IMR-90 (cell line): ENCODE results near the gene TNFAIP8. TPM values are rescaled to one million over a fixed set of nuclear protein-coding genes. Genes with fewer than 3 reads are reported as not detected.

Experiments
- ATAC-seq: fragments of 200-7000 bp; cut with Tn5 transposase; 2 replicates; pipeline ENCODE4 v1.9.1; 2020; ENCODE audit warnings: low read depth, mild to moderate bottlenecking, moderate library complexity
- BruUV-seq: library from RNA; stranded (reverse); fragments of 400-500 nt; replicated peaks from 2 replicates; lab custom pipeline; 2021; lab: Mats Ljungman, UMichigan
- CTCF ChIA-PET: fragments of 300-600 bp; formaldehyde crosslinking; extraction: SDS; loops from one replicate; lab custom pipeline; 2021; ENCODE audit warnings: antibody characterized with exemption; lab: Yijun Ruan, JAX
- POLR2A ChIA-PET: fragments of 300-600 bp; sonication (Branson Sonifier 250); formaldehyde crosslinking; loops from one replicate; lab custom pipeline; 2022; ENCODE audit warnings: antibody characterized with exemption; ENCODE audit not compliant: unreplicated experiment; lab: Charles Lee
- DNase-seq: peaks from one replicate; pipeline ENCODE4 v3.0.0; 2013
- H2AFZ ChIP-seq: replicated peaks from 2 replicates; pipeline ENCODE3; 2013; ENCODE audit warnings: low read length, mild to moderate bottlenecking; ENCODE audit not compliant: poor library complexity
- H2AK5ac ChIP-seq: 2 replicates; pipeline ENCODE4 v1.6.1; 2013; ENCODE audit warnings: low read depth, low read length, inconsistent platforms
- H2AK9ac ChIP-seq: replicated peaks from 2 replicates; pipeline ENCODE3; 2013; ENCODE audit warnings: mild to moderate bottlenecking, low read depth, low read length, moderate library complexity; ENCODE audit not compliant: poor library complexity
- H2BK120ac ChIP-seq: 2 replicates; pipeline ENCODE4 v1.6.1; 2013; ENCODE audit warnings: low read depth, low read length, inconsistent platforms
- H2BK15ac ChIP-seq: 3 replicates; pipeline ENCODE4 v1.6.1; 2013; ENCODE audit warnings: low read depth, low read length, inconsistent platforms
- H2BK20ac ChIP-seq: 2 replicates; pipeline ENCODE4 v1.6.1; 2013; ENCODE audit warnings: low read depth, mild to moderate bottlenecking, inconsistent platforms, low read length, moderate library complexity
- H2BK5ac ChIP-seq: 2 replicates; pipeline ENCODE4 v1.6.1; 2013; ENCODE audit warnings: mild to moderate bottlenecking, low read depth, low read length, inconsistent platforms; ENCODE audit not compliant: poor library complexity, severe bottlenecking
- H3K14ac ChIP-seq: replicated peaks from 2 replicates; pipeline ENCODE4 v1.6.1; 2013; ENCODE audit warnings: low read depth, low read length, inconsistent platforms
- H3K18ac ChIP-seq: 2 replicates; pipeline ENCODE4 v1.6.1; 2013; ENCODE audit warnings: low read depth, low read length, control low read depth
- H3K23ac ChIP-seq: 2 replicates; pipeline ENCODE4 v1.6.1; 2013; ENCODE audit warnings: low read depth, low read length, inconsistent platforms
- H3K27ac ChIP-seq: 2 replicates; pipeline ENCODE4 v1.5.1; 2013; ENCODE audit warnings: mild to moderate bottlenecking, control low read depth, low read length; ENCODE audit not compliant: insufficient read depth
- H3K27me3 ChIP-seq: 2 replicates; pipeline ENCODE4 v1.6.1; 2013; ENCODE audit warnings: low read length; ENCODE audit not compliant: control insufficient read depth, insufficient read depth
- H3K36me3 ChIP-seq: 2 replicates; pipeline ENCODE4 v1.6.1; 2013; ENCODE audit warnings: low read length, mixed read lengths; ENCODE audit not compliant: control insufficient read depth, insufficient read depth
- H3K4ac ChIP-seq: 2 replicates; pipeline ENCODE4 v1.6.1; 2013; ENCODE audit warnings: low read depth, low read length, inconsistent platforms
- H3K4me1 ChIP-seq: 2 replicates; pipeline ENCODE4 v1.6.1; 2013; ENCODE audit warnings: low read length, mixed read lengths; ENCODE audit not compliant: control insufficient read depth, insufficient read depth
- H3K4me2 ChIP-seq: 2 replicates; pipeline ENCODE4 v1.6.1; 2013; ENCODE audit warnings: low read depth, mild to moderate bottlenecking, control low read depth, low read length, moderate library complexity
- H3K4me3 ChIP-seq: 2 replicates; pipeline ENCODE4 v1.5.1; 2013; ENCODE audit warnings: low read depth, mild to moderate bottlenecking, control low read depth, low read length, moderate library complexity; ENCODE audit not compliant: insufficient read depth
- H3K56ac ChIP-seq: 2 replicates; pipeline ENCODE4 v1.6.1; 2013; ENCODE audit warnings: low read length, inconsistent platforms; ENCODE audit not compliant: insufficient read depth; ENCODE audit errors: extremely low read depth
- H3K79me1 ChIP-seq, 2 experiments: 2 replicates each; pipeline ENCODE4 v1.6.1; 2013; ENCODE audit warnings: low read length in 2 of 2, inconsistent platforms in 1 of 2, low read depth in 1 of 2
- H3K9ac ChIP-seq: 2 replicates; pipeline ENCODE4 v1.6.1; 2013; ENCODE audit warnings: low read depth, low read length, control low read depth
- H3K9me1 ChIP-seq: 2 replicates; pipeline ENCODE4 v1.6.1; 2013; ENCODE audit warnings: low read length, inconsistent platforms; ENCODE audit not compliant: insufficient read depth
- H3K9me3 ChIP-seq: 2 replicates; pipeline ENCODE4 v1.6.1; 2013; ENCODE audit warnings: low read length; ENCODE audit not compliant: control insufficient read depth, insufficient read depth
- H4K20me1 ChIP-seq: 2 replicates; pipeline ENCODE4 v1.6.1; 2013; ENCODE audit warnings: low read length, inconsistent platforms; ENCODE audit not compliant: insufficient read depth
- H4K5ac ChIP-seq: 2 replicates; pipeline ENCODE4 v1.6.1; 2013; ENCODE audit warnings: mild to moderate bottlenecking, low read depth, low read length, control low read depth
- H4K8ac ChIP-seq, 2 experiments: 2 replicates each; pipeline ENCODE4 v1.6.1; 2013; ENCODE audit warnings: low read depth in 2 of 2, low read length in 2 of 2, control low read depth in 1 of 2, inconsistent platforms in 1 of 2
- H4K91ac ChIP-seq: 2 replicates; pipeline ENCODE4 v1.6.1; 2013; ENCODE audit warnings: low read depth, low read length, inconsistent platforms; ENCODE audit not compliant: insufficient read depth
- CHD1 ChIP-seq: IDR thresholded peaks from 2 replicates; pipeline ENCODE4 v1.6.1; 2012; ENCODE audit warnings: low read depth, low read length, improper control_type of control experiment
- CTCF ChIP-seq: conservative IDR thresholded peaks from 2 replicates; pipeline ENCODE4 v1.5.1; 2012; ENCODE audit warnings: mild to moderate bottlenecking, low read depth, low read length, improper control_type of control experiment
- MAFK ChIP-seq: IDR thresholded peaks from 2 replicates; pipeline ENCODE4 v1.6.1; 2012; ENCODE audit warnings: low read depth, low read length, improper control_type of control experiment
- NFE2L2 ChIP-seq: fragments of 150-350 bp; IDR thresholded peaks from 2 replicates; pipeline ENCODE4 v1.6.1; 2016; ENCODE audit warnings: low read depth, mild to moderate bottlenecking, low read length
- WGBS, 2 experiments: methylation state at CpG; one replicate each; pipeline versions ENCODE4 v1.1.5 to v1.1.7; 2013; ENCODE audit warnings: missing lambda C conversion rate in 2 of 2; ENCODE audit not compliant: insufficient read length in 1 of 2; ENCODE audit errors: extremely low coverage in 2 of 2; 5-methylcytosine and 5-hydroxymethylcytosine counted together
- dilution Hi-C: fragments of 300-500 bp; cut with HindIII; formaldehyde crosslinking; loops from one replicate; pipeline ENCODE4 v1.14.3; 2018; ENCODE audit warnings: low sequenced_read_pairs; ENCODE audit not compliant: unreplicated experiment
- in situ Hi-C: fragments of 300-500 bp; cut with MboI; formaldehyde crosslinking; loops from 3 replicates; pipeline ENCODE4 v1.14.3; 2019; ENCODE audit warnings: low sequenced_read_pairs, inconsistent platforms, mixed read lengths
- intact Hi-C: fragments of 100-400 bp; cut with micrococcal nuclease; formaldehyde crosslinking; loops from 2 replicates; pipeline ENCODE4 v1.10.0; 2022
- polyA plus RNA-seq, 3 experiments: library from polyadenylated mRNA; depleted of rRNA; stranded (reverse); fragments of >200 nt; gene quantifications; 2 replicates each; pipeline ENCODE4 v1.2.3, GENCODE V29; 2012; ENCODE audit warnings: low replicate concordance in 1 of 3
- total RNA-seq: library from RNA; depleted of rRNA; stranded (reverse); fragments of >200 nt; gene quantifications from 2 replicates; pipeline ENCODE4 v1.2.3, GENCODE V29; 2012

TNFAIP8 gene
- total and polyA plus RNA-seq, 2 of the 4 experiments (the other 2 are of a cell fraction) = 20.3 to 29.9 TPM

- no peak for TF ChIP-seq CTCF
Observed at GRCh38 chr5:119355685-119356611, at the start of gene TNFAIP8 (continued).

GRCh38 chr5:119307170-119307569 lies 48.6 kb upstream of the TNFAIP8 start:
- Histone ChIP-seq H4K20me1 (no peaks in the 10 kb centered on the region; the same call in 1 of the 2 replicates), H3K9me3 (no peaks in the 10 kb centered on the region), H2BK120ac (no peak overlapping the region), H3K27ac (no peak overlapping the region), H3K23ac (no peak overlapping the region), H2AK9ac (no peak overlapping the region), H3K4me2 (no peak overlapping the region), H3K4me3 (no peak overlapping the region), H3K4me1 (peaks cover 10% of the 10 kb centered on the region), H2BK20ac (no peak overlapping the region), H3K56ac (no peak overlapping the region), H3K18ac (no peak overlapping the region), H2AFZ (no peak overlapping the region), H4K5ac (no peak overlapping the region), H2AK5ac (no peak overlapping the region), H3K9ac (no peak overlapping the region), H4K8ac (no peak overlapping the region), H3K9me1 (peaks cover 3% of the 10 kb centered on the region; the same call in 1 of the 2 replicates), H4K91ac (no peak overlapping the region), H3K79me1 (peaks cover 3 to 24% of the 10 kb centered on the region in 2 experiments; a peak in 3 of 4 replicates), H2BK15ac (no peak overlapping the region), H3K27me3 (no peaks in the 10 kb centered on the region), H2BK5ac (no peak overlapping the region), H3K36me3 (peaks cover 1% of the 10 kb centered on the region; the same call in 1 of the 2 replicates), H3K14ac (no peak overlapping the region), H3K4ac (no peak overlapping the region)
- POLR2A ChIA-PET = no interaction called here
- ATAC-seq (no peak), DNase-seq (no peak)
- no peak for TF ChIP-seq NFE2L2
- TF ChIP-seq MAFK = 0 out of 2 replicates have a peak, but pooled peaks have one; percentile 20
- TF ChIP-seq CHD1 = no peak
- intact Hi-C loops (no loop called here), dilution Hi-C loops (no loop called here), in situ Hi-C loops (no loop called here)
- no CpG with 5 or more reads among the region's 3 CpGs for WGBS, 2 experiments
- CTCF ChIA-PET = no interaction called here
- no TSS peak for BruUV-seq
